H1 (cell line): ENCODE results near the gene NID2. TPM values are rescaled to one million over a fixed set of nuclear protein-coding genes. Genes with fewer than 3 reads are reported as not detected.

ENCODE experiments used
- CTCF ChIA-PET: fragments of 300-600 bp; sonication (Branson Sonifier 250); formaldehyde crosslinking; loops from one replicate; lab custom pipeline; 2021; ENCODE audit not compliant: partially characterized antibody; lab: Charles Lee
- POLR2A ChIA-PET: fragments of 300-600 bp; sonication (Branson Sonifier 250); formaldehyde crosslinking; loops from one replicate; lab custom pipeline; 2021; ENCODE audit warnings: inconsistent platforms; ENCODE audit not compliant: partially characterized antibody; lab: Charles Lee
- DNase-seq, 2 experiments: peaks; one replicate each; pipeline versions ENCODE4 v3.0.0 to v3.0.0-alpha.2; 2010 to 2022; ENCODE audit warnings: low spot score in 2 of 2, low read depth in 1 of 2, mixed read lengths in 1 of 2
- FAIRE-seq: peaks from 2 replicates; lab custom pipeline; 2011; peaks lifted over from hg19 to GRCh38; lab: Jason Lieb, UNC
- H2AFZ ChIP-seq: 2 replicates; pipeline ENCODE4 v1.8.1; 2012; ENCODE audit warnings: low read length, inconsistent platforms
- H2AK5ac ChIP-seq: 2 replicates; pipeline ENCODE4 v1.6.1; 2013; ENCODE audit warnings: low read depth, low read length
- H2BK120ac ChIP-seq: replicated peaks from 2 replicates; pipeline ENCODE3; 2013; ENCODE audit warnings: low read depth, low read length, inconsistent platforms
- H2BK12ac ChIP-seq: 2 replicates; pipeline ENCODE4 v1.6.1; 2013; ENCODE audit warnings: low read depth, low read length
- H2BK15ac ChIP-seq: 2 replicates; pipeline ENCODE4 v1.6.1; 2013; ENCODE audit warnings: low read length
- H2BK20ac ChIP-seq: 2 replicates; pipeline ENCODE4 v1.6.1; 2013; ENCODE audit warnings: low read length
- H2BK5ac ChIP-seq: 2 replicates; pipeline ENCODE4 v1.6.1; 2013; ENCODE audit warnings: low read depth, low read length
- H3K14ac ChIP-seq: 2 replicates; pipeline ENCODE4 v1.6.1; 2013; ENCODE audit warnings: inconsistent platforms; ENCODE audit not compliant: insufficient read length
- H3K18ac ChIP-seq: 2 replicates; pipeline ENCODE4 v1.6.1; 2013; ENCODE audit warnings: low read length; ENCODE audit errors: extremely low read depth
- H3K23ac ChIP-seq: 2 replicates; pipeline ENCODE4 v1.6.1; 2013; ENCODE audit warnings: inconsistent platforms; ENCODE audit not compliant: insufficient read length
- H3K23me2 ChIP-seq: 2 replicates; pipeline ENCODE4 v1.6.1; 2013; ENCODE audit warnings: low read depth, low read length
- H3K27ac ChIP-seq: 2 replicates; pipeline ENCODE4 v1.6.1; 2011; ENCODE audit warnings: low read depth, low read length, inconsistent platforms
- H3K27me3 ChIP-seq, 4 experiments: replicated peaks in 1 of 4; 1 replicate in 1 of 4; 2 replicates in 3 of 4; pipeline versions ENCODE4 v1.6.1 to v1.8.1; 2011 to 2013; ENCODE audit warnings: low read length in 3 of 4, mild to moderate bottlenecking in 3 of 4, inconsistent platforms in 2 of 4, mixed read lengths in 2 of 4, moderate library complexity in 1 of 4; ENCODE audit not compliant: control insufficient read depth in 3 of 4, insufficient read depth in 3 of 4; ENCODE audit errors: extremely low read depth in 1 of 4
- H3K36me3 ChIP-seq, 4 experiments: 2 replicates each; pipeline versions ENCODE4 v1.6.1 to v1.8.1; 2011 to 2013; ENCODE audit warnings: mild to moderate bottlenecking in 4 of 4, low read length in 3 of 4, moderate library complexity in 2 of 4, control low read depth in 1 of 4, inconsistent platforms in 1 of 4; ENCODE audit not compliant: insufficient read depth in 4 of 4, control insufficient read depth in 2 of 4
- H3K4ac ChIP-seq: replicated peaks from 2 replicates; pipeline ENCODE3; 2013; ENCODE audit warnings: low read length, low read depth, mixed read lengths, inconsistent platforms; ENCODE audit not compliant: insufficient read length
- H3K4me1 ChIP-seq, 4 experiments: replicated peaks in 1 of 4; 1 replicate in 1 of 4; 2 replicates in 3 of 4; pipeline versions ENCODE4 v1.6.1 to v1.8.1; 2011 to 2013; ENCODE audit warnings: low read length in 3 of 4, inconsistent platforms in 2 of 4, mixed read lengths in 1 of 4; ENCODE audit not compliant: insufficient read depth in 4 of 4, control insufficient read depth in 3 of 4
- H3K4me2 ChIP-seq, 2 experiments: 2 replicates each; pipeline versions ENCODE4 v1.6.1 to v1.8.1; 2011 to 2013; ENCODE audit warnings: low read depth in 2 of 2, low read length in 2 of 2, control low read depth in 1 of 2, inconsistent platforms in 1 of 2, mild to moderate bottlenecking in 1 of 2; ENCODE audit not compliant: insufficient read depth in 1 of 2
- H3K4me3 ChIP-seq, 4 experiments: fragments of 200-600, 300-600 bp in 1 of 4; sonication (generic), shearing (Covaris generic), sonication (Bioruptor Twin) in 1 of 4; 2 replicates each; pipeline versions ENCODE4 v1.5.1 to v1.8.1; 2011 to 2016; ENCODE audit warnings: low read length in 4 of 4, low read depth in 3 of 4, control low read depth in 2 of 4, inconsistent platforms in 2 of 4, mild to moderate bottlenecking in 2 of 4, mixed read lengths in 1 of 4, moderate library complexity in 1 of 4; ENCODE audit not compliant: insufficient read depth in 2 of 4; ENCODE audit errors: extremely low read depth in 1 of 4
- H3K56ac ChIP-seq: replicated peaks from 2 replicates; pipeline ENCODE3; 2013; ENCODE audit warnings: low read depth, mild to moderate bottlenecking, mixed read lengths, low read length, inconsistent platforms; ENCODE audit not compliant: insufficient read length
- H3K79me1 ChIP-seq: 2 replicates; pipeline ENCODE4 v1.6.1; 2013; ENCODE audit warnings: low read depth, low read length, control low read depth
- H3K79me2 ChIP-seq, 2 experiments: 2 replicates each; pipeline versions ENCODE4 v1.6.1 to v1.8.1; 2012 to 2013; ENCODE audit warnings: low read length in 2 of 2, mild to moderate bottlenecking in 2 of 2, inconsistent platforms in 1 of 2; ENCODE audit not compliant: insufficient read depth in 2 of 2, control insufficient read depth in 1 of 2
- H3K9ac ChIP-seq, 4 experiments: replicated peaks in 1 of 4; 1 replicate in 1 of 4; 2 replicates in 3 of 4; pipeline versions ENCODE4 v1.6.1 to v1.8.1; 2011 to 2013; ENCODE audit warnings: low read depth in 3 of 4, low read length in 3 of 4, control low read depth in 2 of 4, mild to moderate bottlenecking in 2 of 4, moderate library complexity in 2 of 4, inconsistent platforms in 1 of 4; ENCODE audit errors: extremely low read depth in 1 of 4
- H3K9me3 ChIP-seq, 2 experiments: 2 replicates each; pipeline versions ENCODE4 v1.6.1 to v1.8.1; 2012 to 2013; ENCODE audit warnings: mild to moderate bottlenecking in 2 of 2, moderate library complexity in 2 of 2, control low read depth in 1 of 2, inconsistent platforms in 1 of 2, low read depth in 1 of 2, low read length in 1 of 2, mixed read lengths in 1 of 2; ENCODE audit not compliant: insufficient read depth in 2 of 2
- H4K20me1 ChIP-seq, 2 experiments: replicated peaks in 1 of 2; 2 replicates each; pipeline versions ENCODE3 to v1.8.1; 2011 to 2013; ENCODE audit warnings: inconsistent platforms in 2 of 2, low read length in 2 of 2, mild to moderate bottlenecking in 1 of 2; ENCODE audit not compliant: insufficient read depth in 2 of 2, control insufficient read depth in 1 of 2
- H4K5ac ChIP-seq: 2 replicates; pipeline ENCODE4 v1.6.1; 2013; ENCODE audit warnings: low read length, low read depth, mixed read lengths, inconsistent platforms; ENCODE audit not compliant: insufficient read length
- H4K8ac ChIP-seq: 2 replicates; pipeline ENCODE4 v1.8.0; 2013; ENCODE audit warnings: mild to moderate bottlenecking, moderate library complexity, low read length, inconsistent platforms; ENCODE audit not compliant: insufficient read depth; ENCODE audit errors: extremely low read depth
- H4K91ac ChIP-seq: replicated peaks from 2 replicates; pipeline ENCODE3; 2013; ENCODE audit warnings: low read length, mixed read lengths, inconsistent platforms; ENCODE audit not compliant: insufficient read length
- ASH2L ChIP-seq: fragments of 200-600, 300-600 bp; sonication (generic); IDR thresholded peaks from one replicate; pipeline ENCODE4 v1.7.1; 2017; ENCODE audit warnings: low read length
- E2F6 ChIP-seq: IDR thresholded peaks from 2 replicates; pipeline ENCODE4 v1.6.1; 2012; ENCODE audit warnings: inconsistent platforms
- EGR1 ChIP-seq: IDR thresholded peaks from 2 replicates; pipeline ENCODE4 v1.6.1; 2011; ENCODE audit warnings: low read depth, low read length, borderline replicate concordance
- EZH2 ChIP-seq: fragments of 200-600 bp; sonication (generic); IDR thresholded peaks from 2 replicates; pipeline ENCODE4 v1.7.1; 2012; ENCODE audit warnings: low read depth, mild to moderate bottlenecking, moderate library complexity, low read length, inconsistent platforms; ENCODE audit not compliant: severe bottlenecking
- HDAC2 ChIP-seq, 2 experiments: fragments of 300-600 bp in 1 of 2; sonication (generic) in 1 of 2; IDR thresholded peaks; 2 replicates each; pipeline ENCODE4 v1.6.1; 2011 to 2012; ENCODE audit warnings: low read depth in 2 of 2, low read length in 2 of 2, mild to moderate bottlenecking in 2 of 2, moderate library complexity in 2 of 2, borderline replicate concordance in 1 of 2, inconsistent platforms in 1 of 2
- KDM4A ChIP-seq: IDR thresholded peaks from one replicate; pipeline ENCODE4 v1.7.1; 2012; ENCODE audit warnings: low read depth, mild to moderate bottlenecking, moderate library complexity, low read length, inconsistent platforms; ENCODE audit not compliant: severe bottlenecking
- POLR2AphosphoS5 ChIP-seq: IDR thresholded peaks from 2 replicates; pipeline ENCODE4 v1.6.1; 2011; ENCODE audit warnings: low read depth, low read length
- RAD21 ChIP-seq, 2 experiments: IDR thresholded peaks in 1 of 2; conservative IDR thresholded peaks in 1 of 2; 2 replicates each; pipeline ENCODE4 v1.6.1; 2011; ENCODE audit warnings: low read depth in 2 of 2, low read length in 2 of 2, improper control_type of control experiment in 1 of 2, inconsistent platforms in 1 of 2, mild to moderate bottlenecking in 1 of 2, moderate library complexity in 1 of 2
- TAF7 ChIP-seq: optimal IDR thresholded peaks from 2 replicates; pipeline ENCODE3; 2011; ENCODE audit warnings: low read depth, mild to moderate bottlenecking, inconsistent platforms, low read length, moderate library complexity, borderline replicate concordance
- WGBS, 2 experiments: shearing (Covaris generic) in 1 of 2; methylation state at CpG; one replicate each; pipeline versions ENCODE4 v1.1.6 to v1.1.7; 2013 to 2015; ENCODE audit warnings: low lambda C conversion rate in 2 of 2, mixed read lengths in 2 of 2, inconsistent platforms in 1 of 2, low coverage in 1 of 2, missing lambda C conversion rate in 1 of 2; ENCODE audit not compliant: insufficient replicate concordance in 2 of 2, insufficient coverage in 1 of 2, insufficient read length in 1 of 2; ENCODE audit errors: extremely low coverage in 1 of 2, missing lambda C conversion rate in 1 of 2; 5-methylcytosine and 5-hydroxymethylcytosine counted together
- polyA plus RNA-seq, 7 experiments: library from polyadenylated mRNA; depleted of rRNA in 3 of 7; stranded (reverse) in 5 of 7; unstranded in 2 of 7; fragments of >200 nt in 5 of 7; fragments of 200-250 nt in 2 of 7; gene quantifications; 1 replicate in 5 of 7; 2 replicates in 1 of 7; 4 replicates in 1 of 7; pipeline versions ENCODE4 v1.2.1 to v1.2.3, GENCODE V29; 2011 to 2013; ENCODE audit warnings: missing spikeins in 2 of 7, mixed read lengths in 2 of 7
- total RNA-seq: library from RNA; stranded (reverse); fragmentation: NEBNext Ultra II Directional; extraction: Animal tissue kit (Norgen Biotek cat#: 25700); gene quantifications from 2 replicates; pipeline ENCODE4 v1.2.1, GENCODE V29; 2021

NID2 gene
- total and polyA plus RNA-seq, 2 of the 8 experiments (the other 6 are each of a cell fraction or from before 2014, with no cell fraction given) = 6.1 to 12.6 TPM

- H3K23ac ChIP-seq = no peak overlapping the region
- peak overlapping the region; percentile 84 to 99 for H3K4me2 ChIP-seq
- H3K9me3 ChIP-seq = no peaks in the 10 kb centered on the region
- peak overlapping the region; percentile 12 for H3K56ac ChIP-seq
- no peak overlapping the region for H4K91ac ChIP-seq
- H3K18ac ChIP-seq = peak overlapping the region; percentile 88; the same call in 1 of the 2 replicates
- peaks cover 5 to 35% (median 30%) of the 10 kb centered on the region in 4 experiments for H3K27me3 ChIP-seq
- DNase-seq (peak in 1 of 2 experiments; percentile 77), FAIRE-seq (no peak)
- H4K20me1 ChIP-seq = peaks cover 0 to 2% of the 10 kb centered on the region in 2 experiments
- H3K79me2 ChIP-seq = no peaks in the 10 kb centered on the region
- CTCF ChIA-PET = interaction anchor here (0.9 to 6.2 kb wide), 10 partner anchors 11 to 202 kb away, joined by 3 to 135 read pairs (median 5); no protein-coding TSS in a partner anchor
- 0 out of 8 replicates have a peak, but pooled peaks cover 0 to 2% (median 0%) of the 10 kb centered on the region in 4 experiments for H3K36me3 ChIP-seq
- peak overlapping the region in 2 of 4 experiments; percentile 31 to 53; a peak in 4 of 7 replicates for H3K9ac ChIP-seq
- no peak overlapping the region for H3K4ac ChIP-seq
- no peak overlapping the region for H2BK12ac ChIP-seq
- peak overlapping the region; percentile 92 for H2AFZ ChIP-seq
- peak overlapping the region; percentile 34 for H4K5ac ChIP-seq
- H4K8ac ChIP-seq = peak overlapping the region; percentile 22; the same call in 1 of the 2 replicates
- H2BK120ac ChIP-seq = no peak overlapping the region
- H3K27ac ChIP-seq = no peak overlapping the region
- 0 out of 2 replicates have a peak overlapping the region, but pooled peaks have one; percentile 40 for H2BK15ac ChIP-seq
- H3K79me1 ChIP-seq = no peaks in the 10 kb centered on the region
- H2AK5ac ChIP-seq = no peak overlapping the region
- H3K23me2 ChIP-seq = peaks cover 19% of the 10 kb centered on the region
- peaks cover 0 to 6% (median under 1%) of the 10 kb centered on the region in 4 experiments; a peak in 2 of 7 replicates for H3K4me1 ChIP-seq
- 1% methylated on average over 40 of the region's 49 CpGs; no CpG with 5 or more reads in 1 of the 2 experiments for WGBS, 2 experiments
- H2BK20ac ChIP-seq = no peak overlapping the region
- H3K14ac ChIP-seq = no peak overlapping the region
- H2BK5ac ChIP-seq = no peak overlapping the region
- H3K4me3 ChIP-seq = peak overlapping the region; percentile 47 to 84 (median 76)
- POLR2A ChIA-PET = interaction anchor here (0.8 to 2.5 kb wide), 3 partner anchors 13 to 57 kb away, joined by 3 to 6 read pairs (median 3); no protein-coding TSS in a partner anchor
- TF ChIP-seq EZH2 (peak; percentile 71), RAD21 (IDR thresholded peaks at IDR 0.05 in 1 of 2, conservative IDR thresholded peaks at IDR 0.05 in 1 of 2; ENCODE audit: low read depth in 2 of 2, low read length in 2 of 2) (no peak), POLR2AphosphoS5 (no peak), TAF7 (no peak), KDM4A (peak; percentile 97), ASH2L (peak; percentile 90), HDAC2 (IDR thresholded peaks at IDR 0.05; ENCODE audit: borderline replicate concordance in 1 of 2, low read depth in 2 of 2, low read length in 2 of 2) (peak in 1 of 2 experiments; percentile 30; a peak in 1 of 4 replicates), EGR1 (peak; percentile 86; the same call in 1 of the 2 replicates), E2F6 (peak; percentile 66)
Measured at GRCh38 chr14:52067873-52068614, 815 bp downstream of the NID2 start.
